HG03196 (cell line): Measurements from ENCODE around the gene GARIN5B.

Source experiments
- ATAC-seq: cut with Tn5 transposase; IDR thresholded peaks from one replicate; pipeline ENCODE4 v1.9.1; 2021; ENCODE audit not compliant: unreplicated experiment

GARIN5B gene

GRCh38 chr19:55372316-55373081, 9.4 kb upstream of the GARIN5B start:
- ATAC-seq = no peak

DNA sequence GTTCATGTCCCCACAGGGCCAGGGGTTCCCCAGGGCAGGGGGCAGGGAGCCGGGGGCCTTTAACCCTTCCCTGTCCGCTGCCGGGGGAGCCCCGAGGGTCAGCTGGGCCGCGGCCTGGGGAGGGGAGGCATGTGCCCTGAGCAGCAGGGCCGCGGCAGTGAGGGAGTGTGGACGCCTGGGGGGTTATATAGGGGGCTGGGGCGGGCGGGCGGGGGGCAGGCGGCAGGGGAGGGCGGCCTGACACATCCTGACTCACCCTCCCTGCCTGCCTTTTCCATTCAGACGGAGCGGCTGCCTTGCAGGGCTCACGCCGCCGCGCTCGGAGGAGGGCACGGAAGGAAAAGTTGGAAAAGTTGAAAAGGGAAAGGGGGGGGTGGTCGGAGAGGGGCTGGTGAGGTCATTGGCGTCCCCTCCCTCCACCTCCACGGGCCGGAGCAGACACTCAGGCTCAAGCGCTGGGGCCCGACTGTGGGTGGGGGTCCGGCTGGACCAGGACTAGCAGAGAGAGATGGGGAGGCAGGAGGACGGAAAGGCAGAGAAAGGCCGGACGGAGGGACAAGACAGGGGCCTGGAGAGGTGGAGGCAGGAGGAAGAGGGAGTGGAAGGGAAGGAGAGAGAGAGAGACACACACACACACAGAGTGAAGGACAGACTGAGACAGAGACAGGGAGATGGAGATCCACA, 7.4 kb upstream of the GARIN5B start, which contains the start of gene IL11:
TSS of gene IL11 (minus strand) at position 159 of the 684 bp plus-strand sequence. CDS start at position 6, 153 bp downstream.
- no peak for ATAC-seq

DNA sequence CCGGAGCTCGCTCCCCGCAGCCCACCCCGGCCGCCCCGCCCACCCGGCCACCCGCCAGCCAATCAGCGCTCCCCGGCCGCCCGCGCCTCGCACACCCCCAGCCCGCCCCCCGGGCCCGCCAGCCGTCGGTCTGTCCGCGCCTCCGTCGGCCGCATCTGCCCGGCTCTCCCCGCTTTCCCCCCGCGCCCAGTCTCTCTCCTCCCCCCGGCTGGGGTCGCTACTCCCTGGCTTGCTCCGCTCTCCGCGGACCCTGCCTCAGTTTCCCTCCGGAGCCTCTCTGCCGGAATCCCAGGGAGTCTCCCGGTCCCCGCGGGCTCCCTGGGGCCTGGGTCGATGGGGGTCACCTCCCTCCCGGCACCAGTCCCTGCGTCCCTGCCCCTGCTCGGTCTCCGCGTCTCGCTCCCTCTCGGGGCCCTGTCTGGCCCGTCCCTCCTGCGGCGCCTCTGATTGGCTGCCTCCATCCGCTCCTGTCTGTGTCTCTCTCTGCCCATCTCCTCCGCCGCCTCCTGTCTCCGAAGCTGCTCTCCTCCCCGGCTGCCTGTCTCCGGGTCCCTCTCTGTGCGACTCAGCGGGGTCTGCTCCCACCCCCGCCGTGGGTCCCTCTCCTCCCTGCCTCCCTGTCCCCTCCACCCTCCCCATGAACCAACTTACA, 6.7 kb upstream of the GARIN5B start:
- ATAC-seq = no peak

- ATAC-seq = no peak
These were observed 5.9 kb upstream of the GARIN5B start for GRCh38 chr19:55368701-55369563.

DNA sequence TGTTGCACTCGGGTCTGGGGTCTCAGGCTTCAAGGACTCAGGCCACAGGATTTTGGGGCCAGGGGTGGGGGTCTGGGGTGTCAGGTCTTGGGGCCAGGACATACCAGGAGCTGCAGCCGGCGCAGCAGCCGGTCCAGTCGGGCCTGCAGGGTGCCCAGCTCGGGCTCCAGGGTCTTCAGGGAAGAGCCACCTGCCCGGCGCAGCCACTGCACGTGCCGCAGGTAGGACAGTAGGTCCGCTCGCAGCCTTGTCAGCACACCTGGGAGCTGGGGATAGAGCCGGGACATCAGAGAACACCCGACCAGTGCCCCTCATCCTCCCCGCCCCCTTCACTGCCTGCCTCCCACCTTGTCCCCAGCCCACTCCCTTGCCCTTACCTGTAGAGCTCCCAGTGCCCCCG, 5.0 kb upstream of the GARIN5B start:
- no peak for ATAC-seq

GRCh38 chr19:55366790-55367189, 3.7 kb upstream of the GARIN5B start:
- ATAC-seq = no peak

GRCh38 chr19:55365964-55366363, 2.9 kb upstream of the GARIN5B start:
- ATAC-seq = no peak

DNA sequence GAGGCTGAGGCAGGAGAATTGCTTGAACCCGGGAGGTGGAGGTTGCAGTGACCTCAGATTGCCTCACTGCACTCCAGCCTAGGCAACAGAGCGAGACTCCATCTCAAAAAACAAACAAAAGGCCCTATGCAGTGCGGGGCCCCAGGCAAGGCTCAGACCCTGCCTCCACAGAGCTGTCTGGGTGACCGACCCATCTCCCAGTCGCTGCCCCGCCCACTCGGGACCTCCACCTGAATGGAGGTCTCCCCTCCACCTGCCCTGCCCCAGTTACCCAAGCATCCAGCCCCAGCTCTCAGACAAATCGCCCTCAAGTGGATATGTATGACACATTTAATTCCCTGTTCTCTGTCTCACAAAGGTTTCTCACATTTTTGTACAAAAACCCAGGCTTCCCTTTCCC, 2.2 kb upstream of the GARIN5B start:
- ATAC-seq = no peak

- ATAC-seq = no peak
These were observed 678 bp downstream of the GARIN5B start for GRCh38 chr19:55362174-55362989.

DNA sequence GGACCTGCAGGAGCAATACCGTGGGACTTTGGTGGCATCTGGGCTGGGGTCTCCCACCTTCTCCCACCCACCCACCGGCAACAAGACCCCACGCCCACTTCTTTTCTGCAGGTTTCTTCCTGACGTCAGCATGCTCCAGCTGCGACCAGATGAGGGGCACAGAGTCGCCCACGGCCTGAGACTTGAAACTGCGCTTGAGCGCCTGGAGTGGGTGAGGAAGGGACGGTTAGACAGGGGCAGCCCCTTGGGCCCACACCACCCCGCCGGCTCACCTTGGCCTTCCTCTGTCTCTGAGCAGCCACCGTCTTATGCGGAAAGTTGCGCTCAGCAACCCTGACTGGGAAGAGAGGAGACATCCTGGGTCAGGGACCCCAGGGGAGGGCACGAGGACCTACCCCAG, 2.2 kb downstream of the GARIN5B start:
- no peak for ATAC-seq

DNA sequence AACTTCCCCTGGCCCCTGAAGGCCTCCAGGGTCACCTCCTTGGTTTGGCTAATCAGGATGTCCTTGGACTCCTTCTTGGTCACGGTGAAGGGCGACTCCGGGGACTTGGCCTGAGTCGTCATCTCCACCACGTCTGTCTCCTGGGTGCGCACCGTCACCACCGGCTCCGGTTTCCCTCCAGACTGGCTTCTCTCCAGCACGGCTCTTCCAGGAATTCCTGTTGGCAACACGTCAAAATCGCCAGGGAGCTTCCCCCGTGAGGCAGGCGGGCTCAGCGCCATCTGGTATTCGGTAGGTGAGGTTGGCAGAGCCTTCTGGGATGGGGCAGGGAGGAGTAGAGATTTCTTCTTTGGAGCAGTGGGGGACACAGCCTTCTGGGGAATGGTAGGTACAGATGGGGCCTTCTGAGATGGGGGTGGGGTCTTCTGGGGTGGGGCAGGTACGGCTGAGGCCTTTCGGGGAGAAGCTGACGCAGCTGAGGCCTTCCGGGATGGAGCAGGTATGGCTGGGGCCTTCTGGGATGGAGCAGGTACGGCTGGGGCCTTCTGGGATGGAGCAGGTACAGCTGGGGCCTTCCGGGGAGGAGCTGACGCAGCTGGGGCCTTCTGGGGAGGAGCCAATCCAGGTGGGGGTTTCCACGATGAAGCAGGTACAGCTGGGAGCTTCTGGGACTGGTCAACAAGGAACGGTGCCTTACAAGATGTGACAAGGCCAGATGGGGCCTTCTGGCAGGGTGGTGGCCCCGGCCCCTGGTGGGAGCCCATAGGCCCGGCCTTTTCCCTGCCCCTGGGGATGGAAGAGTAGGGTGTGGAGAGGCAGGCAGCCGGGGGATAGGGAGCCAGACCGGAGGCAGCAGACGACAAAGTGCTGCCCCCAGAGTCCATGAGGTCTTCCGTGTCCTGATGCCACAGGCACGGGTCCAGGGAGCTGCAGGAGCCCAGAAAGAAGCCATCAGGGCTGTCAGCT, 3.8 kb downstream of the GARIN5B start:
- no peak for ATAC-seq

GRCh38 chr19:55358493-55358892, 4.6 kb downstream of the GARIN5B start:
- ATAC-seq = no peak

DNA sequence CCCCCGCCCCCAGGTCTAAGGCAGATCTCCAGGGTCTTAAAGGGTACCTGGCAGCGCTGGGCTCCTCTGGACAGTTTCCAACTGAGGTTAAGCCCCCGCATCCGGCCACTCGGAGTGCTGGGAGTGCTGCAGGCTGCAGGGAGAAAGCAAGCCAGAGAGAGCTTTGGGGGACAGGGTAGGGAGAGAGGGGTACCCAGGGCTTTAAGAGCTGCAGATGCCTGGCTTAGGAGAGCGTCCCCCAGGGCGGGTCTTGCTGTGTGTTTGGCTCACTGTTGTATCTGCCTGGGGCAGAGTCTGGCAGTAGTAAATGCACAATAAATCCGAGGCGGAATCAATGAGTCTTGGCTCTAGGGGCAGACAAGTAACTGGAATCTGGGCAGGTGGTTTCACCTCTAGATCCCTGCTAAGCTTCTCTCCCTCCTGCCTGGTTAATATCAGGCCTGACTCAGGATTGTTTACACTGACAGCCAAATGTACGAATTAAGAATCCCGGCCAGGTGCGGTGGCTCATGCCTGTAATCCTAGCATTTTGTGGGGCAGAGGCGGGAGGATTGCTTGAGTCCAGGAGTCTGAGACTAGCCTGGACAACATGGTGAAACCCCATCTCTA, 7.7 kb downstream of the GARIN5B start:
- no peak for ATAC-seq

DNA sequence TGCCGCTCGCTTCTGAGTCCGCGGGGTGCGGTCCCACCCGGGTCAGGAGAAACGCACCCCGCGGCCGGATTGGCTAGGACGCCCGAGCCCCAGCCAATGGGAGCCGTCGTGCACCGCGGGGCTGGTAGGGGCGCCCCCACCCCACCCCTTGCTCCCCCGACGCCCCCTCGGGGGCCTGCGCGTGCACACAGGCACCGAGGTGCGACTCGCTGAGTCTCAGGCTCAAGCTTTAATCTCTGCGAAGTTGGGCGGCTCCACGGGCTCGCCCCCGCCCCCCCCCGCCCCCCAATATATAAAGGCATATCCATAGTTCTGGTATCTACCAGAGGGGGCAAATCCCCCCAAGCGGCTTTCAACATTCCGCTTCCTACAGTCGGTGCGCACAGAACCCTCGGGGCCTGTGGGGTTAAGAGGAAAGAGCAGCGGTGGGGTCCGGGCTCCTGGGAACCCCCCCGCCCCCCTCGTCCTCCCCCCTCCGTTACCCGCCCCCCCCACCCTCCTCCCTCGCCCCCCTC, 8.3 kb downstream of the GARIN5B start, which contains the start of gene COX6B2:
TSS of gene COX6B2 (minus strand) at position 22 of the 515 bp plus-strand sequence. CDS start 198 bp downstream, outside the sequence.
- ATAC-seq = no peak

DNA sequence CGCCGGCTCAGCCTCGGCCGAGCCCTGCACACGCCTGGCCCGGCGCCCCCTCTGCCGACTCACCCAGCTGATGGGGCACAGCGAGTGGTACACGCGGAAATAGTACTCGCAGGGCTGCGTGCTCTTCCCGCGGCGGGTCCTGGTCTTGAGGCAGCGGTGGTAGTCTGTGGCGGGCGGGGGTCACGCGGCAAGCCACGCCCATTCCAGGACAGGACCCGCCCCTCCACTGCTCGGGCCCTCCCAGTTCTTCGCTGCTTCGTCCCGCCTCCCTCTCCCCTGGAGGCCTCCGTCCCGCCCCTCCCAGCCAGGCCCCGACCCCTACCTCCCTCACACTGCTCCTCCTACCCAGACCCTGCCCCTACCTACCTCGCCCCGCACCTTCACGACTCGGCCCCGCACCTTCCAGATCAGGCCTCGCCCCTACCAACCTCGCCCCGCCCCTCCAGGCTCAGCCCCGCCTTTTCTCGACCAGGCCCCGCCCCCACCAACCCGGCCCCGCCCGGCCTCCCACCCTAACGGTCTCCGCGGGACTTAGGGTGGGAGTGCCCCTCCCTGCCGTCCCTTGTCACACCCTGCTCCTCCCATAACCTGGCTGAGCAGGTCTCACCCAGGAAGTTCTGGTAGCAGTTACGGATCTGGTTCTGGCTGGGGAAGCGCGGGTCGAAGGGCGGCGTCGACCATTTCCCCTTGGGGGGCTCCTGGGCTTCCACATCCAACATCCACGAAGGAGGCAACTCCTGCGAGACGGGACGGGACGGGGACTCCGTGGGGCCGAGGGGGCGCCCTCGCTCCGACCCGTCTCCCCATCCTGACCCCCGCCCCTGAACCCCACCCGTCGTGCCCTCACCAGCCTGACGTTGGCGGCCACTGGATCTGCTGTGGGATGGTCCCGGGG, 9.0 kb downstream of the GARIN5B start:
- ATAC-seq = no peak

DNA sequence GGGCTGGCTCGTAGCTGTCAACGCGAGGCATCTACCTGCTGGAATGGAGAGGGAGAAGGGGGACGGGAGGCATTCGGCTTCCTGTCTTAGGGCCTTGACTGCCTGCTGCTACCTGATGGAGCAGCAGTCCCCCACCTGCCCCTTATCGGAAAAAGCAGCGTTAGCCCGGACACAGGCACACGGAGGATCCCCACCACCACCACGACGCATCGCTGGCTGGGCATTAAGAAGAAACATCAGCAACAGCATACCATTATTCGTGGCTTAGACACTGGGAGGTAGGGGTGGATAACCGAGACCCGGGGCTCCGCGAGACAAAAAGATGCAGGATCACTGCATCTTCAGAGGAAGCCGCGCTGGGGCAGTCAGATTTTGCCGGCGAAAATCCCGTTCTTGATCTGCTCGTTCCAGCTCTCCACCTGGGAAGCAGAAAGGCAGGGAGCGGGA, 9.7 kb downstream of the GARIN5B start:
- ATAC-seq = no peak

GRCh38 chr19:55352549-55353145, 10.4 kb downstream of the GARIN5B start:
- no peak for ATAC-seq
